ENCODE measurements around the gene ELOVL7. TPM values are rescaled to one million over a fixed set of nuclear protein-coding genes. Genes with fewer than 3 reads are reported as not detected.

The ELOVL7 gene
- total and polyA plus RNA-seq, 2 of the 8 experiments (the other 6 are each of a cell fraction or from before 2014, with no cell fraction given), result 3.1 to 5.1 TPM

DNA sequence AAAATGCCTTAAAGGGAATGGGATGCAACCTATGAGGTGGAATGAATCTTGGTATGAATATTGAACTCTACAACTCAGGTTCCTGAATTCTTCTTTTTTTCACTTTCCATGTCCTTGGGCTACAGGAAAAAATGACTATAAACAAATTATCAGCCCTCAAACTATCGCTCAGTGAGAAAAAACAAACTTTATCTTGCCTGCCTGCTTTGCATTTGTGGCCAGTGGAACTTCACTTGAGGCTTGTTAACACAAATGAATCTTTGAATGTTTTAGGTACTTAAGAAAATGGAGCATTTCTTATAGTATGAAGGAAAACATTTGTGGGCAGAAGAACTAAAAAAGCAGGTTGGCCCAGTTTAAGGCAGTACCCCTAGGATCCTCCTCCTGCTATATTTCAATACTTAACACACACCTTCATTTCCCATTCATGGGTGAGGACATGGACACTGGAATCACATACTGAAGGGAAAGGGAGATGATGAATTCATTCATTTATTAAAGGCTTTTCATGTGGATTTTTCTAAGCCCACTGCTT is 34.1 kb downstream of the ELOVL7 start:
- Histone ChIP-seq H2BK15ac (ENCODE audit: low read length) (no peak overlapping the region), H4K91ac (replicated peaks; ENCODE audit: insufficient read length, low read length) (no peak overlapping the region), H2BK5ac (ENCODE audit: low read depth, low read length) (no peak overlapping the region), H3K4me2 (ENCODE audit: insufficient read depth in 1 of 2, low read depth in 2 of 2, low read length in 2 of 2) (no peak overlapping the region), H3K4me1 (replicated peaks in 1 of 4; ENCODE audit: control insufficient read depth in 3 of 4, insufficient read depth in 4 of 4, low read length in 3 of 4) (peaks cover 0 to 5% (median 2%) of the 10 kb centered on the region in 4 experiments; a peak in 1 of 7 replicates), H3K56ac (replicated peaks; ENCODE audit: insufficient read length, low read depth, low read length) (no peak overlapping the region), H2AFZ (ENCODE audit: low read length) (no peak overlapping the region), H3K14ac (ENCODE audit: insufficient read length) (no peak overlapping the region), H2AK5ac (ENCODE audit: low read depth, low read length) (no peak overlapping the region), H3K9ac (replicated peaks in 1 of 4; ENCODE audit: extremely low read depth in 1 of 4, low read depth in 3 of 4, low read length in 3 of 4) (no peak overlapping the region), H2BK120ac (replicated peaks; ENCODE audit: low read depth, low read length) (no peak overlapping the region), H3K18ac (ENCODE audit: extremely low read depth, low read length) (no peak overlapping the region), H3K23ac (ENCODE audit: insufficient read length) (no peak overlapping the region), H3K27me3 (replicated peaks in 1 of 4; ENCODE audit: control insufficient read depth in 3 of 4, extremely low read depth in 1 of 4, insufficient read depth in 3 of 4, low read length in 3 of 4) (no peaks in the 10 kb centered on the region), H3K36me3 (ENCODE audit: control insufficient read depth in 2 of 4, insufficient read depth in 4 of 4, low read length in 3 of 4) (no peaks in the 10 kb centered on the region), H3K27ac (ENCODE audit: low read depth, low read length) (no peak overlapping the region), H2BK12ac (ENCODE audit: low read depth, low read length) (no peak overlapping the region), H3K23me2 (ENCODE audit: low read depth, low read length) (no peaks in the 10 kb centered on the region), H3K79me1 (ENCODE audit: low read depth, low read length) (no peaks in the 10 kb centered on the region), H3K4me3 (ENCODE audit: extremely low read depth in 1 of 4, insufficient read depth in 2 of 4, low read depth in 3 of 4, low read length in 4 of 4) (no peak overlapping the region), H4K20me1 (replicated peaks in 1 of 2; ENCODE audit: control insufficient read depth in 1 of 2, insufficient read depth in 2 of 2, low read length in 2 of 2) (no peaks in the 10 kb centered on the region), H3K4ac (replicated peaks; ENCODE audit: insufficient read length, low read depth, low read length) (no peak overlapping the region), H3K9me3 (ENCODE audit: insufficient read depth in 2 of 2, low read depth in 1 of 2, low read length in 1 of 2) (no peaks in the 10 kb centered on the region), H4K8ac (ENCODE audit: extremely low read depth, insufficient read depth, low read length) (no peak overlapping the region), H2BK20ac (ENCODE audit: low read length) (no peak overlapping the region), H4K5ac (ENCODE audit: insufficient read length, low read depth, low read length) (no peak overlapping the region), H3K79me2 (ENCODE audit: control insufficient read depth in 1 of 2, insufficient read depth in 2 of 2, low read length in 2 of 2) (no peaks in the 10 kb centered on the region)
- no peak for DNase-seq (ENCODE audit: low read depth in 1 of 2, low spot score in 2 of 2)
- ChIA-PET CTCF (ENCODE audit: partially characterized antibody) (interaction anchor here (1.0 kb wide), 1 partner anchor 20 kb away, joined by 3 read pairs; no protein-coding TSS in a partner anchor), POLR2A (ENCODE audit: partially characterized antibody) (no interaction called here)
- FAIRE-seq, result no peak
- WGBS, 2 experiments (ENCODE audit: extremely low coverage in 1 of 2, insufficient coverage in 1 of 2, insufficient read length in 1 of 2, insufficient replicate concordance in 2 of 2, low coverage in 1 of 2, low lambda C conversion rate in 2 of 2, missing lambda C conversion rate in 1 of 2), result 100% methylated on average over 1 of the region's 1 CpG; no CpG with 5 or more reads in 1 of the 2 experiments
- TF ChIP-seq TCF12 (IDR thresholded peaks at IDR 0.05; ENCODE audit: low read depth, low read length) (no peak), TEAD4 (IDR thresholded peaks at IDR 0.05; ENCODE audit: low read depth, low read length) (no peak), SRF (IDR thresholded peaks at IDR 0.05; ENCODE audit: low read depth, low read length) (no peak), KDM1A (IDR thresholded peaks at IDR 0.05; ENCODE audit: borderline replicate concordance, low read length) (no peak), GABPA (IDR thresholded peaks at IDR 0.05; ENCODE audit: borderline replicate concordance, insufficient read depth, low read length) (no peak), TBP (IDR thresholded peaks at IDR 0.05; ENCODE audit: low read depth, low read length) (no peak), CHD1 (IDR thresholded peaks at IDR 0.05; ENCODE audit: low read depth, low read length) (no peak), RBBP5 (IDR thresholded peaks at IDR 0.05; ENCODE audit: borderline replicate concordance, low read depth, low read length) (no peak), SUZ12 (IDR thresholded peaks at IDR 0.05; ENCODE audit: low read length) (no peak)
- TF ChIP-seq, protein P1, sequence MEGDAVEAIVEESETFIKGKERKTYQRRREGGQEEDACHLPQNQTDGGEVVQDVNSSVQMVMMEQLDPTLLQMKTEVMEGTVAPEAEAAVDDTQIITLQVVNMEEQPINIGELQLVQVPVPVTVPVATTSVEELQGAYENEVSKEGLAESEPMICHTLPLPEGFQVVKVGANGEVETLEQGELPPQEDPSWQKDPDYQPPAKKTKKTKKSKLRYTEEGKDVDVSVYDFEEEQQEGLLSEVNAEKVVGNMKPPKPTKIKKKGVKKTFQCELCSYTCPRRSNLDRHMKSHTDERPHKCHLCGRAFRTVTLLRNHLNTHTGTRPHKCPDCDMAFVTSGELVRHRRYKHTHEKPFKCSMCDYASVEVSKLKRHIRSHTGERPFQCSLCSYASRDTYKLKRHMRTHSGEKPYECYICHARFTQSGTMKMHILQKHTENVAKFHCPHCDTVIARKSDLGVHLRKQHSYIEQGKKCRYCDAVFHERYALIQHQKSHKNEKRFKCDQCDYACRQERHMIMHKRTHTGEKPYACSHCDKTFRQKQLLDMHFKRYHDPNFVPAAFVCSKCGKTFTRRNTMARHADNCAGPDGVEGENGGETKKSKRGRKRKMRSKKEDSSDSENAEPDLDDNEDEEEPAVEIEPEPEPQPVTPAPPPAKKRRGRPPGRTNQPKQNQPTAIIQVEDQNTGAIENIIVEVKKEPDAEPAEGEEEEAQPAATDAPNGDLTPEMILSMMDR (IDR thresholded peaks at IDR 0.05; ENCODE audit: control extremely low read depth in 1 of 3, insufficient read depth in 1 of 3, low read depth in 1 of 3, low read length in 3 of 3), result no peak
- TF ChIP-seq, protein P2, sequence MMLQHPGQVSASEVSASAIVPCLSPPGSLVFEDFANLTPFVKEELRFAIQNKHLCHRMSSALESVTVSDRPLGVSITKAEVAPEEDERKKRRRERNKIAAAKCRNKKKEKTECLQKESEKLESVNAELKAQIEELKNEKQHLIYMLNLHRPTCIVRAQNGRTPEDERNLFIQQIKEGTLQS (IDR thresholded peaks at IDR 0.05; ENCODE audit: insufficient read depth, low read depth, low read length), result no peak
